AG04450 (cell line): Measurements from ENCODE around the gene ALPK3. TPM values are rescaled to one million over a fixed set of nuclear protein-coding genes. Genes with fewer than 3 reads are reported as not detected.

ENCODE experiments used
- CTCF ChIA-PET: fragments of 300-600, 350-600 bp; formaldehyde crosslinking; extraction: SDS; loops from one replicate; lab custom pipeline; 2022; ENCODE audit warnings: antibody characterized with exemption, inconsistent platforms; lab: Charles Lee
- POLR2A ChIA-PET: fragments of 350-600 bp; formaldehyde crosslinking; extraction: SDS; loops from one replicate; lab custom pipeline; 2021; ENCODE audit warnings: antibody characterized with exemption, inconsistent platforms; lab: Yijun Ruan, JAX
- DNase-seq: peaks from one replicate; pipeline ENCODE4 v3.0.0-alpha.2; 2011; ENCODE audit warnings: low read depth, low spot score
- H3K27ac ChIP-seq: one replicate; pipeline ENCODE4 v1.5.1; 2012; ENCODE audit warnings: low read depth, low read length, control low read depth
- H3K27me3 ChIP-seq: one replicate; pipeline ENCODE4 v1.6.0; 2012; ENCODE audit warnings: low read length; ENCODE audit not compliant: control insufficient read depth, insufficient read depth
- H3K4me3 ChIP-seq: 2 replicates; pipeline ENCODE4 v1.5.1; 2011; ENCODE audit warnings: mild to moderate bottlenecking, low read depth, low read length, control low read depth
- H3K9me3 ChIP-seq: 2 replicates; pipeline ENCODE4 v1.5.1; 2012; ENCODE audit warnings: low read length; ENCODE audit not compliant: control insufficient read depth, insufficient read depth
- polyA plus RNA-seq: library from polyadenylated mRNA; depleted of rRNA; stranded (reverse); fragments of >200 nt; gene quantifications from 2 replicates; pipeline ENCODE4 v1.2.3, GENCODE V29; 2011
- TF ChIP-seq, protein P1 (sequence below): IDR thresholded peaks from 2 replicates; pipeline ENCODE4 v1.5.1; 2011; ENCODE audit warnings: low read depth, low read length, control low read depth, inconsistent platforms

ALPK3 gene
- polyA plus RNA-seq, 1 experiment, result 0.04 TPM

DNA sequence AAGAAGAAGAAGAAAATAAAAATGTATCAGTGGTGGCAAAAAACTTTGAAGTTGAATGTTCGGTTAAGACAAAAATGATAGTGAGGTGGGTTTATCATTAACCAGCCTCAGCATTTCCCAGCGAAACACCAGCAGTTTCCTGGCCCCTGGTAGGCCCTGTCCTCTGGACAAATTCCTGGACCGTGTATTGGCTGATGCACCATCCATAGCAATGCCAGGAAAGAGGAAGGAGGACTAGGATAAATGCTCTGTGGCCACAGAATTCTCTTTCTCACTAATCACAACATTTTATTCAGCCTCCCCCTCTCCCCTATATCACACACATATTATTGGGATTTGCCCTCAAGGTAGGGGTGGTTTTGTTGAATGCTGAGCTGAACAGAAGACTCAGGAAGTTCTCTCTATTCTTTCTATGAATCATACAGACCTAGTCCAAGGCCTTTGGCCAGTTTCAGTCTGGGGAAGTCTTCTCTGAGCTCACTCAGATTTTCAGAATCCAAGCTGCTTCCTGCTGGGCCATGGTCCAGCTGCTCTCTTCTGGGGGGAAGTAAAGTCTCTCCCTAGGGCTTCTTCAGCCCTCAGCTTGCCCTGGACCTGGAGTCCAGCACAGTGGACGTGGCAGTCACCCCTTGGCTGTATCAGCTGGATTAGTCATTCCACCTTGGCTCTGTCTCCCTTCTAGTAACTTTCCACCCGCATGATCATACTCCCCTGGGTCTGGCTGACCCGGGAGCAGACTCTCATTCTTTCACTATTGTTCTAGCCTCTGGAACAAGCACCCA is 94.9 kb downstream of the ALPK3 start:
- TF ChIP-seq, protein P1, sequence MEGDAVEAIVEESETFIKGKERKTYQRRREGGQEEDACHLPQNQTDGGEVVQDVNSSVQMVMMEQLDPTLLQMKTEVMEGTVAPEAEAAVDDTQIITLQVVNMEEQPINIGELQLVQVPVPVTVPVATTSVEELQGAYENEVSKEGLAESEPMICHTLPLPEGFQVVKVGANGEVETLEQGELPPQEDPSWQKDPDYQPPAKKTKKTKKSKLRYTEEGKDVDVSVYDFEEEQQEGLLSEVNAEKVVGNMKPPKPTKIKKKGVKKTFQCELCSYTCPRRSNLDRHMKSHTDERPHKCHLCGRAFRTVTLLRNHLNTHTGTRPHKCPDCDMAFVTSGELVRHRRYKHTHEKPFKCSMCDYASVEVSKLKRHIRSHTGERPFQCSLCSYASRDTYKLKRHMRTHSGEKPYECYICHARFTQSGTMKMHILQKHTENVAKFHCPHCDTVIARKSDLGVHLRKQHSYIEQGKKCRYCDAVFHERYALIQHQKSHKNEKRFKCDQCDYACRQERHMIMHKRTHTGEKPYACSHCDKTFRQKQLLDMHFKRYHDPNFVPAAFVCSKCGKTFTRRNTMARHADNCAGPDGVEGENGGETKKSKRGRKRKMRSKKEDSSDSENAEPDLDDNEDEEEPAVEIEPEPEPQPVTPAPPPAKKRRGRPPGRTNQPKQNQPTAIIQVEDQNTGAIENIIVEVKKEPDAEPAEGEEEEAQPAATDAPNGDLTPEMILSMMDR, result no peak
- POLR2A ChIA-PET, result interaction anchor here (0.6 kb wide), 1 partner anchor 253 kb away, joined by 5 read pairs; no protein-coding TSS in a partner anchor
- no peaks in the 10 kb centered on the region for H3K27me3 ChIP-seq
- CTCF ChIA-PET, result interaction anchor here (1.1 to 1.3 kb wide), 2 partner anchors 16 to 324 kb away, joined by 4 to 14 read pairs; no protein-coding TSS in a partner anchor
- peak; percentile 87 for DNase-seq
- no peak overlapping the region for H3K4me3 ChIP-seq
- no peaks in the 10 kb centered on the region; the same call in 1 of the 2 replicates for H3K9me3 ChIP-seq
- H3K27ac ChIP-seq, result peak overlapping the region; percentile 97

DNA sequence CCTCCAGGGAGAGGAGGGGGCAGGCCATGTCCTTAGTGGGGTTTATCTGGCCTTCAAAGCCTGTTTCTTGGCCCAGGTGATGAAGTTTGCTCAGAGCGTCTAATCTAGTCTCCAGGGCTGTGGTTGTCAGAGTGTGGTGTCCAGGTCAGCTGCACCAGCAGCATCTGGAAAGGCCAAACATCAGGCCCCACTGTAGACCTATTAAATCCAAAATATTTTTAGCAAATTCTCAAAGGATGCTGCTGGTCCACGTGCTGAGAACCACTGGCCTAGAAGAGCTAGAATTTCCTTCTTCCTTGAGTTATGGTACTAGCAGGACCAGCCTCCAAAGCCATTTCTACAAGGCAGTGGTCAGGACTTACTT is 96.2 kb downstream of the ALPK3 start:
- CTCF ChIA-PET, result interaction anchor here (1.3 kb wide), 1 partner anchor 326 kb away, joined by 3 read pairs; no protein-coding TSS in a partner anchor
- POLR2A ChIA-PET, result no interaction called here
- TF ChIP-seq, protein P1, result no peak
- no peak for DNase-seq
- Histone ChIP-seq H3K27ac (peak overlapping the region; percentile 97), H3K9me3 (no peaks in the 10 kb centered on the region; the same call in 1 of the 2 replicates), H3K4me3 (no peak overlapping the region), H3K27me3 (no peaks in the 10 kb centered on the region)

DNA sequence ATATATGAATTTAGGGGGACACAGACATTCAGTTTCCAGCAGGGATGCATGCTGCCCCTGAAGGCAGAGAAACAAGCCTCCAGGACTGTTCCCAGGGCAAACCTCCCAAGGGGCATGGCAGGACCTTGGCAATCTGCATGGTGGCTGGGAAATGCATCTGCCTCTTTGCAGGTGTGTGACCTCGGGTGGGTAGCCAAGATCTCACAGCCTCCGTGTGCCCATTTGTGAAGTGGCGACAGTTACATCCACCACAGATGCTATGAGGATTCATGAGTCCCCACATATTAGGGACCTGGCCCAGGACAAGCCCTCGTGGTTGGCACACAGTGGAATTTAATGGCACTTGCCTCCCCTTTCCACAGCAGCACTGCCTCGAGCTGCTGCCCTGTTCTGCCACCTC is 97.2 kb downstream of the ALPK3 start:
- Histone ChIP-seq H3K9me3 (no peaks in the 10 kb centered on the region; the same call in 1 of the 2 replicates), H3K27me3 (no peaks in the 10 kb centered on the region), H3K27ac (no peak overlapping the region), H3K4me3 (no peak overlapping the region)
- ChIA-PET CTCF (interaction anchor here (1.1 kb wide), 1 partner anchor 14 kb away, joined by 3 read pairs; no protein-coding TSS in a partner anchor), POLR2A (no interaction called here)
- no peak for DNase-seq
- TF ChIP-seq, protein P1, result no peak

DNA sequence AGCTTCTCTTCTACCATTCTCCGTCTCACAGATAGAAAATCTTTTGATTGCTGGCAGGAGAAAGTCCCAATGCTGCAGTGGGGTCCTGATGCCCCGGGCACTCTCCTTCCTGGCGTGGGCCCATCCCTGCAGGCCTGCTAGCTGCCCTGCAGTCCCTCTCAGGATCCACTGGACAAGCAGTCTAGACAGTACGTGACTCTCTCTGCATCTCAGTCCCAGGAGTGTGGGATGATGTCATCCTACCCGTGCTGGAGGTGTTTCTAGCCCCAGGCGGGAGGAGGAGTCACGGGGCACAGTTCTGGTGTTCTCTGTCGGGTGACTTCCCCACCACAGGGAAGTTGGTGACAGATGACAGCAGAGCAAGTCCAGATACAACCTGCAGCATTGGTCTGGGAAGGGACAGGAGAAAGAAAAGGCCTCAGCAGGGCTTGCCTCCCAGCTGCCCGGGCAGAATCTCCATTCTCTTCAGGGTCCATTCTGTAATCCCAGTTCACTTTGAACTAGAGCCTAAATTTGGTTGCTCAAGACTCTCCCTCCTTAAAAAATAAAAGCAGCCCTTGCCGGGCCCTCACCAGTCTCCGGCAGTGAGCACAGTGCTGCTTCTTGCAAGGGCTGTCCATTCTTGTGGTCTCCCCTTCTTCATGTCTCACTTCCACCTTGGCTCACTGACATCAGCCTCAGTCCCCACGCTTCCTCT is 97.9 kb downstream of the ALPK3 start:
- no peaks in the 10 kb centered on the region; the same call in 1 of the 2 replicates for H3K9me3 ChIP-seq
- peak overlapping the region; percentile 31 for H3K27ac ChIP-seq
- POLR2A ChIA-PET, result no interaction called here
- TF ChIP-seq, protein P1, result no peak
- no peak for DNase-seq
- H3K27me3 ChIP-seq, result no peaks in the 10 kb centered on the region
- H3K4me3 ChIP-seq, result no peak overlapping the region
- CTCF ChIA-PET, result interaction anchor here (1.1 kb wide), 1 partner anchor 14 kb away, joined by 3 read pairs; no protein-coding TSS in a partner anchor
